Colon (tissue), 2 donors: ENCODE results near the gene GSTP1.
"Not testable (repeated sequence)": the region's sequence is repeated elsewhere in the genome, so short reads cannot be mapped to it uniquely, and the experiment has no call there.

Experiments used
- FAIRE-seq: peaks from 2 replicates; lab custom pipeline; 2012; peaks lifted over from hg19 to GRCh38; lab: Jason Lieb, UNC
- donor health status: control.
- donor health status: control.

Gene GSTP1

GRCh38 chr11:67615728-67616430 lies 32.3 kb downstream of the GSTP1 start:
- FAIRE-seq, result no peak

- FAIRE-seq, result no peak
Observed at GRCh38 chr11:67616431-67617242, 33.0 kb downstream of the GSTP1 start.

GRCh38 chr11:67617243-67617953 lies 33.8 kb downstream of the GSTP1 start:
- FAIRE-seq, result no peak

- FAIRE-seq, result not testable (repeated sequence)
Observed at GRCh38 chr11:67618901-67619659, 35.5 kb downstream of the GSTP1 start.

GRCh38 chr11:67619683-67620618 lies 36.3 kb downstream of the GSTP1 start:
- not testable (repeated sequence) for FAIRE-seq

GRCh38 chr11:67620621-67621020 lies 37.0 kb downstream of the GSTP1 start:
- not testable (repeated sequence) for FAIRE-seq

- FAIRE-seq, result not testable (repeated sequence)
Observed at GRCh38 chr11:67621928-67622327, 38.3 kb downstream of the GSTP1 start.

- not testable (repeated sequence) for FAIRE-seq
Observed at GRCh38 chr11:67622905-67623304, 39.3 kb downstream of the GSTP1 start.

- FAIRE-seq, result not testable (repeated sequence)
Observed at GRCh38 chr11:67623795-67624194, 40.2 kb downstream of the GSTP1 start.

- FAIRE-seq, result not testable (repeated sequence)
Observed at GRCh38 chr11:67626131-67626833, 42.7 kb downstream of the GSTP1 start.

GRCh38 chr11:67626970-67627369 lies 43.4 kb downstream of the GSTP1 start:
- no peak for FAIRE-seq

- FAIRE-seq, result no peak
Observed at GRCh38 chr11:67627441-67627811, 43.8 kb downstream of the GSTP1 start.

GRCh38 chr11:67627812-67628624 lies 44.4 kb downstream of the GSTP1 start:
- no peak for FAIRE-seq

- FAIRE-seq, result no peak
Observed at GRCh38 chr11:67628710-67629385, 45.2 kb downstream of the GSTP1 start.

- FAIRE-seq, result no peak
Observed at GRCh38 chr11:67629386-67630227, 46.0 kb downstream of the GSTP1 start, which contains the start of gene NUDT8. Gene NUDT8 (minus strand): TSS chr11:67629937. CDS start chr11:67629911, 26 bp downstream.

GRCh38 chr11:67630228-67630942 lies 46.8 kb downstream of the GSTP1 start:
- FAIRE-seq, result no peak

GRCh38 chr11:67630943-67631331 lies 47.3 kb downstream of the GSTP1 start:
- FAIRE-seq, result no peak
